ENCODE results near the gene TET2. TPM values are rescaled to one million over a fixed set of nuclear protein-coding genes. Genes with fewer than 3 reads are reported as not detected.

The TET2 gene
- total RNA-seq: 38.7 TPM

- DNase-seq: peak; percentile 55
These were observed at the start of gene TET2 for GRCh38 chr4:105146276-105147015. Gene TET2, plus strand, starts transcription at chr4:105146876. Its CDS starts 87,067 bp downstream, at chr4:105233943.

- DNase-seq: no peak
These were observed 44.7 kb upstream of the TET2 start for GRCh38 chr4:105102016-105102415.

DNA sequence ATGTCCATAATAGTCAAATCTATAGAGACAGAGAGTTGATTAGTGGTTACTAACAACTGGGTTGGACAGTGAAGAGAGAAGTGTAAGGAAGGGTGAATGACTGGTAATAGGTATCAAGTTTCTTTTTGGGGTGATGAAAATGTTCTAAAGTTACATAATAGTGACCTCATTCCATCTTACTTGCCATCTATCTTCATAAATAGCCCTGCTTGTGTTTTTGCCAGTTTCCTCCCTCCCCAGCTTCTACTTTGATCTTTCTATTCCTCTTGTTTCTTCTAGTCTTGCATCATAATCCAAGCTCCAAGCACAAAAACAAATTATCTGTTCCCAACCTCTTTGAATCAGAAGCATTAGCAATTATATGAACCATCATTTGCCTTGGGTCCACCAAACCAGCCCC lies 40.2 kb upstream of the TET2 start:
- DNase-seq: no peak

GRCh38 chr4:105107095-105107856 lies 39.4 kb upstream of the TET2 start:
- DNase-seq: no peak

- DNase-seq: no peak
These were observed 37.7 kb upstream of the TET2 start for GRCh38 chr4:105108971-105109370.

- DNase-seq: no peak
These were observed 34.4 kb upstream of the TET2 start for GRCh38 chr4:105112274-105112673.

DNA sequence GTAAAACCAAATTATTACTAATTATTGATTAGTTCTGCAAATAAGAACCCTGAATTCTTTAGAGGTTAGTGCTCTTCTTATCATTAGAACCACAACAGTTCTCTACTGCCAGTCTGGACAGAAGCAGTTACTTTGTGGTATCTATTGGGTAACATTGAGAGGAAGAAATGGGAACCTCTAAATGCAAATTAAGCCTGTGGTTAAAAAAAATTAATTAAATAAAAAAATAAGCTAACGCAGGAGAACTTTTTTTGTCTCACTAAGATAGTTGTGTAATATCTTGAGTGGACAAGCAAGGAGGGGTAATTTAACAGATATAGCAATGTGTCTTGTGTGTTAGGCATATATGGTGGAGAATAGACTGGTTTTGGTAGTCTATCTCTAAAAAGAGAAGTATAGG lies 32.9 kb upstream of the TET2 start:
- DNase-seq: no peak

- no peak for DNase-seq
These were observed 29.9 kb upstream of the TET2 start for GRCh38 chr4:105116616-105117319.

DNA sequence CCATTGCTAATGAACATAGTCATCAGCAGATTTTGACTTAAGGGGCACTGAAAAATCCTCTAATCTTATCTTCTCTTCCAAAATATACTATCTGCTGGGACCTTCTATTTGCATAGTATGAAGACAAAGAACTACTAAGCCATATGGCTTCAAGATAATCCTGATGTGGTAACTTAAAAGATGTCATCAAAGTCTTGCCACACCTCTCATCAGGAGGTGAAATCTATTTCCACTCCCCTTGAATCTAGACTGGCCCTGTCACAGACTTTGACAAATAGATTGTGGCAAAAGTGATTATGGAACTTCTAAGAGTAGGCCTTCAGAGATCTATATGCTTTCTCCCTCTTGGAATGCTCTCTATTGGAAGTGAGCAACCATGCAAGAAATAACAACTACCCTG lies 27.3 kb upstream of the TET2 start:
- DNase-seq: no peak

GRCh38 chr4:105120626-105121025 lies 26.1 kb upstream of the TET2 start:
- no peak for DNase-seq

GRCh38 chr4:105122350-105122749 lies 24.3 kb upstream of the TET2 start:
- DNase-seq: no peak

- no peak for DNase-seq
These were observed 20.1 kb upstream of the TET2 start for GRCh38 chr4:105126311-105127169.

DNA sequence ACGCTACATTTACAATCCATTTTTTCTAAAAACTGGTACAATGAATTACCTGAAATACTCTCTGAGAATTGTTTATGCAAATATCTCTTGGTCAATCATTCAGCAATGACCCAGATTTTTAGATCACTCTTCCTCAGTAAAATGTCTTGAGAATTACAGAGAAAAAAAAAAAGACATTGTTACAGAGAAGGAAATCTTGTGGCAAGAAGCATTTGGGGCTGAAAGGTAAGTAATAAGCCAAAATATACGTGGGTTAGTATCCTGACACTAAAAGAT lies 19.6 kb upstream of the TET2 start:
- no peak for DNase-seq

GRCh38 chr4:105128208-105128607 lies 18.5 kb upstream of the TET2 start:
- DNase-seq: no peak

GRCh38 chr4:105129286-105130040 lies 17.2 kb upstream of the TET2 start:
- no peak for DNase-seq

DNA sequence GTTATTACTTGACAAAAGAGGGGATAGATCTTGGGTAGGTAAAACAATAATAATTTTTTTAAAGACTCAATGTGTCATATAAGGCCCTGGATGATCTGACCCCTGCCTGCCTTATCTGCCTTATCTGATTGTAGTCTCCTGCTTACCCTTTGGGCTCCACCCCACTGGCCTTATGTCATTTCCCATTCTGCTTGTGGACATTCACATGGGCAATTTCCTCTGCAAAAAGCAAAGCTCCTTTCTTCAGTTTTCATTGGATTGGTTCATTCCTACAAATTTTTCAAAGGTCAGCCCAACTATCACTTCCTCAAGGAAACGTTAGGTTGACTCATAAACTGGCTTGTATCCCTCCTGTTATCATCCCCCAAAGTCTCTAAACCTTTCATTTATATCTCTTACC lies 15.7 kb upstream of the TET2 start:
- DNase-seq: no peak

- no peak for DNase-seq
These were observed 12.7 kb upstream of the TET2 start for GRCh38 chr4:105133976-105134375.

DNA sequence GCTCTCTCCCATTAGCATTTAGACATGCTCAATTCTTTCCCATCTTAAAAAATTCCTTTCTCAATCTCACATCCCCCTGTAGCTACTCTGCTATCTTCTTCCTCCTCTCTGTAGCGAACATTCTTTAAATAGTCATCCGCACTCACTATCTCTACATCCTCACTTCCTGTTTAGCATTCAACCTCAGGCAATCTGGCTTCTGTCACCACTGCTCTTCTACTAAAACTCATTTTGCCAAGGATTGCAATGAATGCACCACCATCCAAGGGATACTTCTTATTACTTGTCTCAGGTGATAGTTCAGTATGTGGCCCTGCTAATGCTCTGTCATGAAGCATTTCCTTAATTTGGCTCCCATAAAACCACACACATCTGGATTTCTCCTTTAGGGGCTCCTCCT lies 10.9 kb upstream of the TET2 start:
- no peak for DNase-seq

DNA sequence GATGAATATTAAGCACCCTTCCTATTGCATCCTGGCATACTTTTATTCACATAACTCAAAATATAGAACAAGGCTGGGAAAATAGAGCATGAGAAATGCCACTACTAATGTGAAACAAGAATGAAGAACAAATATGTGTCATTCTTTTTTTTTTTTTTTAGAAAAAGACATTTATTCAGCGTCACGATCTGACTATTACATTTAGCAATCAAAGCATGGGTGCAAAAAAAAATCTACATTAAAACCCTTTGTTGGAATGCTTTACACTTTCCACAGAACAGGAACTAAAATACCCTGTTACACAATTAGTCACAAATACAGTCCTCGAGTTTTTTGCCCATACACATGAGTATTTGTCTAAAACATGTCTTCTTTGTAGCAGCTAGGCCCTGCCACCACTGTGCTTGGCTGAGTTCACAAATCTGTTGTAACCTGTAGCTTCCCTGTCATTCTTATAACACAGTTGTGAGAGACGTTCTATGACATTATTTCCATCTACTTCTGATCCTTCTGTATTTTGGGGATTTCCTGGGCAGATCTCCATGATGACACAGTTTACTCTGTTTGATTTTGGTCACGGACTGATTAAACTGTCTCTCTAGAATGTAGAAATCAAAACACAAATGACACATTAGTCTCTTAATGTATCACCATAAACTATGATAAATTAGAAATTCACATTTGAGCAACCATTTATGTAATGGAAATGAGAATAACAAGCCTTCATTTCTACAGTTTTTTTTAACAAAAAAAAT lies 9.4 kb upstream of the TET2 start:
- no peak for DNase-seq

GRCh38 chr4:105139646-105140045 lies 7.0 kb upstream of the TET2 start:
- no peak for DNase-seq

Measured in skin of body (tissue), 2 donors.